IMR-90 (cell line): Measurements from ENCODE around the gene TNN. TPM values are rescaled to one million over a fixed set of nuclear protein-coding genes. Genes with fewer than 3 reads are reported as not detected.

Experiments used
- ATAC-seq: fragments of 200-7000 bp; cut with Tn5 transposase; 2 replicates; pipeline ENCODE4 v1.9.1; 2020; ENCODE audit warnings: low read depth, mild to moderate bottlenecking, moderate library complexity
- BruUV-seq: library from RNA; stranded (reverse); fragments of 400-500 nt; replicated peaks from 2 replicates; lab custom pipeline; 2021; lab: Mats Ljungman, UMichigan
- CTCF ChIA-PET: fragments of 300-600 bp; formaldehyde crosslinking; extraction: SDS; loops from one replicate; lab custom pipeline; 2021; ENCODE audit warnings: antibody characterized with exemption; lab: Yijun Ruan, JAX
- POLR2A ChIA-PET: fragments of 300-600 bp; sonication (Branson Sonifier 250); formaldehyde crosslinking; loops from one replicate; lab custom pipeline; 2022; ENCODE audit warnings: antibody characterized with exemption; ENCODE audit not compliant: unreplicated experiment; lab: Charles Lee
- DNase-seq: peaks from one replicate; pipeline ENCODE4 v3.0.0; 2013
- H2AFZ ChIP-seq: replicated peaks from 2 replicates; pipeline ENCODE3; 2013; ENCODE audit warnings: low read length, mild to moderate bottlenecking; ENCODE audit not compliant: poor library complexity
- H2AK5ac ChIP-seq: 2 replicates; pipeline ENCODE4 v1.6.1; 2013; ENCODE audit warnings: low read depth, low read length, inconsistent platforms
- H2AK9ac ChIP-seq: replicated peaks from 2 replicates; pipeline ENCODE3; 2013; ENCODE audit warnings: mild to moderate bottlenecking, low read depth, low read length, moderate library complexity; ENCODE audit not compliant: poor library complexity
- H2BK120ac ChIP-seq: 2 replicates; pipeline ENCODE4 v1.6.1; 2013; ENCODE audit warnings: low read depth, low read length, inconsistent platforms
- H2BK15ac ChIP-seq: 3 replicates; pipeline ENCODE4 v1.6.1; 2013; ENCODE audit warnings: low read depth, low read length, inconsistent platforms
- H2BK20ac ChIP-seq: 2 replicates; pipeline ENCODE4 v1.6.1; 2013; ENCODE audit warnings: low read depth, mild to moderate bottlenecking, inconsistent platforms, low read length, moderate library complexity
- H2BK5ac ChIP-seq: 2 replicates; pipeline ENCODE4 v1.6.1; 2013; ENCODE audit warnings: mild to moderate bottlenecking, low read depth, low read length, inconsistent platforms; ENCODE audit not compliant: poor library complexity, severe bottlenecking
- H3K14ac ChIP-seq: replicated peaks from 2 replicates; pipeline ENCODE4 v1.6.1; 2013; ENCODE audit warnings: low read depth, low read length, inconsistent platforms
- H3K18ac ChIP-seq: 2 replicates; pipeline ENCODE4 v1.6.1; 2013; ENCODE audit warnings: low read depth, low read length, control low read depth
- H3K23ac ChIP-seq: 2 replicates; pipeline ENCODE4 v1.6.1; 2013; ENCODE audit warnings: low read depth, low read length, inconsistent platforms
- H3K27ac ChIP-seq: 2 replicates; pipeline ENCODE4 v1.5.1; 2013; ENCODE audit warnings: mild to moderate bottlenecking, control low read depth, low read length; ENCODE audit not compliant: insufficient read depth
- H3K27me3 ChIP-seq: 2 replicates; pipeline ENCODE4 v1.6.1; 2013; ENCODE audit warnings: low read length; ENCODE audit not compliant: control insufficient read depth, insufficient read depth
- H3K36me3 ChIP-seq: 2 replicates; pipeline ENCODE4 v1.6.1; 2013; ENCODE audit warnings: low read length, mixed read lengths; ENCODE audit not compliant: control insufficient read depth, insufficient read depth
- H3K4ac ChIP-seq: 2 replicates; pipeline ENCODE4 v1.6.1; 2013; ENCODE audit warnings: low read depth, low read length, inconsistent platforms
- H3K4me1 ChIP-seq: 2 replicates; pipeline ENCODE4 v1.6.1; 2013; ENCODE audit warnings: low read length, mixed read lengths; ENCODE audit not compliant: control insufficient read depth, insufficient read depth
- H3K4me2 ChIP-seq: 2 replicates; pipeline ENCODE4 v1.6.1; 2013; ENCODE audit warnings: low read depth, mild to moderate bottlenecking, control low read depth, low read length, moderate library complexity
- H3K4me3 ChIP-seq: 2 replicates; pipeline ENCODE4 v1.5.1; 2013; ENCODE audit warnings: low read depth, mild to moderate bottlenecking, control low read depth, low read length, moderate library complexity; ENCODE audit not compliant: insufficient read depth
- H3K56ac ChIP-seq: 2 replicates; pipeline ENCODE4 v1.6.1; 2013; ENCODE audit warnings: low read length, inconsistent platforms; ENCODE audit not compliant: insufficient read depth; ENCODE audit errors: extremely low read depth
- H3K79me1 ChIP-seq, 2 experiments: 2 replicates each; pipeline ENCODE4 v1.6.1; 2013; ENCODE audit warnings: low read length in 2 of 2, inconsistent platforms in 1 of 2, low read depth in 1 of 2
- H3K9ac ChIP-seq: 2 replicates; pipeline ENCODE4 v1.6.1; 2013; ENCODE audit warnings: low read depth, low read length, control low read depth
- H3K9me1 ChIP-seq: 2 replicates; pipeline ENCODE4 v1.6.1; 2013; ENCODE audit warnings: low read length, inconsistent platforms; ENCODE audit not compliant: insufficient read depth
- H3K9me3 ChIP-seq: 2 replicates; pipeline ENCODE4 v1.6.1; 2013; ENCODE audit warnings: low read length; ENCODE audit not compliant: control insufficient read depth, insufficient read depth
- H4K20me1 ChIP-seq: 2 replicates; pipeline ENCODE4 v1.6.1; 2013; ENCODE audit warnings: low read length, inconsistent platforms; ENCODE audit not compliant: insufficient read depth
- H4K5ac ChIP-seq: 2 replicates; pipeline ENCODE4 v1.6.1; 2013; ENCODE audit warnings: mild to moderate bottlenecking, low read depth, low read length, control low read depth
- H4K8ac ChIP-seq, 2 experiments: 2 replicates each; pipeline ENCODE4 v1.6.1; 2013; ENCODE audit warnings: low read depth in 2 of 2, low read length in 2 of 2, control low read depth in 1 of 2, inconsistent platforms in 1 of 2
- H4K91ac ChIP-seq: 2 replicates; pipeline ENCODE4 v1.6.1; 2013; ENCODE audit warnings: low read depth, low read length, inconsistent platforms; ENCODE audit not compliant: insufficient read depth
- BHLHE40 ChIP-seq: fragments of 150-350 bp; IDR thresholded peaks from 2 replicates; pipeline ENCODE4 v1.6.1; 2016; ENCODE audit warnings: mild to moderate bottlenecking, low read depth, low read length
- CEBPB ChIP-seq: IDR thresholded peaks from 2 replicates; pipeline ENCODE4 v1.6.1; 2012; ENCODE audit warnings: low read depth, low read length, improper control_type of control experiment
- CHD1 ChIP-seq: IDR thresholded peaks from 2 replicates; pipeline ENCODE4 v1.6.1; 2012; ENCODE audit warnings: low read depth, low read length, improper control_type of control experiment
- ELK1 ChIP-seq: fragments of 150-350 bp; IDR thresholded peaks from 2 replicates; pipeline ENCODE4 v1.6.1; 2016; ENCODE audit warnings: low read depth, mild to moderate bottlenecking, low read length, moderate library complexity, borderline replicate concordance
- FOS ChIP-seq: fragments of 150-350 bp; IDR thresholded peaks from 2 replicates; pipeline ENCODE4 v1.6.1; 2016; ENCODE audit warnings: low read depth, low read length
- MAFK ChIP-seq: IDR thresholded peaks from 2 replicates; pipeline ENCODE4 v1.6.1; 2012; ENCODE audit warnings: low read depth, low read length, improper control_type of control experiment
- MAZ ChIP-seq: IDR thresholded peaks from 2 replicates; pipeline ENCODE4 v1.6.1; 2012; ENCODE audit warnings: low read depth, mild to moderate bottlenecking, low read length, improper control_type of control experiment, moderate library complexity, borderline replicate concordance
- MXI1 ChIP-seq: IDR thresholded peaks from 2 replicates; pipeline ENCODE4 v1.6.1; 2012; ENCODE audit warnings: low read depth, mild to moderate bottlenecking, low read length, moderate library complexity, borderline replicate concordance
- NFE2L2 ChIP-seq: fragments of 150-350 bp; IDR thresholded peaks from 2 replicates; pipeline ENCODE4 v1.6.1; 2016; ENCODE audit warnings: low read depth, mild to moderate bottlenecking, low read length
- POLR2A ChIP-seq: IDR thresholded peaks from 2 replicates; pipeline ENCODE4 v1.6.1; 2012; ENCODE audit warnings: mild to moderate bottlenecking, low read depth, low read length
- RAD21 ChIP-seq: IDR thresholded peaks from 2 replicates; pipeline ENCODE4 v1.6.1; 2012; ENCODE audit warnings: low read length, improper control_type of control experiment
- RCOR1 ChIP-seq: IDR thresholded peaks from 2 replicates; pipeline ENCODE4 v1.6.1; 2012; ENCODE audit warnings: mild to moderate bottlenecking, low read length, improper control_type of control experiment; ENCODE audit not compliant: insufficient replicate concordance
- RFX5 ChIP-seq: IDR thresholded peaks from 2 replicates; pipeline ENCODE4 v1.8.0; 2012; ENCODE audit warnings: low read depth, mild to moderate bottlenecking, low read length, moderate library complexity
- SMC3 ChIP-seq: fragments of 150-350 bp; IDR thresholded peaks from 2 replicates; pipeline ENCODE4 v1.6.1; 2016; ENCODE audit warnings: low read depth, mild to moderate bottlenecking, antibody characterized with exemption, low read length, moderate library complexity
- USF2 ChIP-seq: fragments of 150-350 bp; IDR thresholded peaks from 2 replicates; pipeline ENCODE4 v1.6.1; 2017; ENCODE audit warnings: mild to moderate bottlenecking, antibody characterized with exemption, low read length, low read depth
- WGBS, 2 experiments: methylation state at CpG; one replicate each; pipeline versions ENCODE4 v1.1.5 to v1.1.7; 2013; ENCODE audit warnings: missing lambda C conversion rate in 2 of 2; ENCODE audit not compliant: insufficient read length in 1 of 2; ENCODE audit errors: extremely low coverage in 2 of 2; 5-methylcytosine and 5-hydroxymethylcytosine counted together
- dilution Hi-C: fragments of 300-500 bp; cut with HindIII; formaldehyde crosslinking; loops from one replicate; pipeline ENCODE4 v1.14.3; 2018; ENCODE audit warnings: low sequenced_read_pairs; ENCODE audit not compliant: unreplicated experiment
- in situ Hi-C: fragments of 300-500 bp; cut with MboI; formaldehyde crosslinking; loops from 3 replicates; pipeline ENCODE4 v1.14.3; 2019; ENCODE audit warnings: low sequenced_read_pairs, inconsistent platforms, mixed read lengths
- intact Hi-C: fragments of 100-400 bp; cut with micrococcal nuclease; formaldehyde crosslinking; loops from 2 replicates; pipeline ENCODE4 v1.10.0; 2022
- polyA plus RNA-seq, 3 experiments: library from polyadenylated mRNA; depleted of rRNA; stranded (reverse); fragments of >200 nt; gene quantifications; 2 replicates each; pipeline ENCODE4 v1.2.3, GENCODE V29; 2012; ENCODE audit warnings: low replicate concordance in 1 of 3
- total RNA-seq: library from RNA; depleted of rRNA; stranded (reverse); fragments of >200 nt; gene quantifications from 2 replicates; pipeline ENCODE4 v1.2.3, GENCODE V29; 2012
- TF ChIP-seq, protein P1 (sequence below): conservative IDR thresholded peaks from 2 replicates; pipeline ENCODE4 v1.5.1; 2012; ENCODE audit warnings: mild to moderate bottlenecking, low read depth, low read length, improper control_type of control experiment

TNN gene
- total and polyA plus RNA-seq, 2 of the 4 experiments (the other 2 are of a cell fraction): not detected

DNA sequence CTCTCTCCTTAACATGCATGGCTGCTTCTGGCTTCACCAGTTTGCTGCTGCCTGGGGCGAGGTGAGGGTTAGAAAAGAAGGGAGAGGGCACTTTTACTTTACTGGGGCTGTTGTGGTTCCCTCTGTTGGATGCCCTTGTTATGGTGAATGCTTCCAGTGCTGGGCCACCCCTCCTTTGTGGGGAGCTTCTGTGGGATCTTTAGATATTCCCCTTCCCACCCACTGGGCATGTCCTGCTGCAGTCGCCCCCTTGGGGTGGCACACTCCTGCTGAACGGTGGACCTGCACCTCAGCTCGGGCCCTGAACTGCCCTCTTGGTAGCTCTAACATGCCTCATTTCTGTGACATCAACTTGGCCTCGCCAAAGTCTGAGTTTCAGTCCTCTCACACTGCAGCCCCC is 6.0 kb downstream of the TNN start:
- H3K9ac ChIP-seq: no peak overlapping the region
- ChIA-PET POLR2A (no interaction called here), CTCF (no interaction called here)
- DNase-seq (no peak), ATAC-seq (no peak)
- dilution Hi-C loops (no loop called here), in situ Hi-C loops (no loop called here), intact Hi-C loops (no loop called here)
- no peak overlapping the region for H3K4me2 ChIP-seq
- no peak overlapping the region for H2AFZ ChIP-seq
- no peak overlapping the region for H3K4me3 ChIP-seq
- H3K4ac ChIP-seq: no peak overlapping the region
- H3K18ac ChIP-seq: no peak overlapping the region
- no peak overlapping the region for H4K8ac ChIP-seq
- H3K27ac ChIP-seq: no peak overlapping the region
- no peak overlapping the region for H2BK120ac ChIP-seq
- no peak overlapping the region for H3K14ac ChIP-seq
- no TSS peak for BruUV-seq
- H2AK9ac ChIP-seq: no peak overlapping the region
- H2AK5ac ChIP-seq: no peak overlapping the region
- WGBS, 2 experiments: 42% methylated on average over 2 of the region's 5 CpGs; no CpG with 5 or more reads in 1 of the 2 experiments
- H3K79me1 ChIP-seq: no peaks in the 10 kb centered on the region
- H2BK5ac ChIP-seq: no peak overlapping the region
- H3K4me1 ChIP-seq: no peaks in the 10 kb centered on the region
- H2BK15ac ChIP-seq: no peak overlapping the region
- no peaks in the 10 kb centered on the region for H3K9me3 ChIP-seq
- no peak overlapping the region for H3K56ac ChIP-seq
- no peak overlapping the region for H3K23ac ChIP-seq
- H3K36me3 ChIP-seq: no peaks in the 10 kb centered on the region
- H4K20me1 ChIP-seq: no peaks in the 10 kb centered on the region
- no peaks in the 10 kb centered on the region for H3K9me1 ChIP-seq
- H4K91ac ChIP-seq: no peak overlapping the region
- no peak overlapping the region for H2BK20ac ChIP-seq
- TF ChIP-seq ELK1 (no peak), RCOR1 (no peak), POLR2A (no peak), MAZ (no peak), MAFK (no peak), BHLHE40 (no peak), USF2 (no peak), FOS (no peak), SMC3 (no peak), RFX5 (no peak), CEBPB (no peak), MXI1 (no peak), NFE2L2 (no peak), RAD21 (no peak), CHD1 (no peak)
- TF ChIP-seq, protein P1, sequence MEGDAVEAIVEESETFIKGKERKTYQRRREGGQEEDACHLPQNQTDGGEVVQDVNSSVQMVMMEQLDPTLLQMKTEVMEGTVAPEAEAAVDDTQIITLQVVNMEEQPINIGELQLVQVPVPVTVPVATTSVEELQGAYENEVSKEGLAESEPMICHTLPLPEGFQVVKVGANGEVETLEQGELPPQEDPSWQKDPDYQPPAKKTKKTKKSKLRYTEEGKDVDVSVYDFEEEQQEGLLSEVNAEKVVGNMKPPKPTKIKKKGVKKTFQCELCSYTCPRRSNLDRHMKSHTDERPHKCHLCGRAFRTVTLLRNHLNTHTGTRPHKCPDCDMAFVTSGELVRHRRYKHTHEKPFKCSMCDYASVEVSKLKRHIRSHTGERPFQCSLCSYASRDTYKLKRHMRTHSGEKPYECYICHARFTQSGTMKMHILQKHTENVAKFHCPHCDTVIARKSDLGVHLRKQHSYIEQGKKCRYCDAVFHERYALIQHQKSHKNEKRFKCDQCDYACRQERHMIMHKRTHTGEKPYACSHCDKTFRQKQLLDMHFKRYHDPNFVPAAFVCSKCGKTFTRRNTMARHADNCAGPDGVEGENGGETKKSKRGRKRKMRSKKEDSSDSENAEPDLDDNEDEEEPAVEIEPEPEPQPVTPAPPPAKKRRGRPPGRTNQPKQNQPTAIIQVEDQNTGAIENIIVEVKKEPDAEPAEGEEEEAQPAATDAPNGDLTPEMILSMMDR: no peak
- H3K27me3 ChIP-seq: no peaks in the 10 kb centered on the region; the same call in 1 of the 2 replicates
- no peak overlapping the region for H4K5ac ChIP-seq
